ENCODE measurements around the gene C15orf39. TPM values are rescaled to one million over a fixed set of nuclear protein-coding genes. Genes with fewer than 3 reads are reported as not detected.
"Not testable (repeated sequence)": the region's sequence is repeated elsewhere in the genome, so short reads cannot be mapped to it uniquely, and the experiment has no call there.

Gene C15orf39
- total RNA-seq, 1 donor from 2014 or later = 83.4 TPM

DNA sequence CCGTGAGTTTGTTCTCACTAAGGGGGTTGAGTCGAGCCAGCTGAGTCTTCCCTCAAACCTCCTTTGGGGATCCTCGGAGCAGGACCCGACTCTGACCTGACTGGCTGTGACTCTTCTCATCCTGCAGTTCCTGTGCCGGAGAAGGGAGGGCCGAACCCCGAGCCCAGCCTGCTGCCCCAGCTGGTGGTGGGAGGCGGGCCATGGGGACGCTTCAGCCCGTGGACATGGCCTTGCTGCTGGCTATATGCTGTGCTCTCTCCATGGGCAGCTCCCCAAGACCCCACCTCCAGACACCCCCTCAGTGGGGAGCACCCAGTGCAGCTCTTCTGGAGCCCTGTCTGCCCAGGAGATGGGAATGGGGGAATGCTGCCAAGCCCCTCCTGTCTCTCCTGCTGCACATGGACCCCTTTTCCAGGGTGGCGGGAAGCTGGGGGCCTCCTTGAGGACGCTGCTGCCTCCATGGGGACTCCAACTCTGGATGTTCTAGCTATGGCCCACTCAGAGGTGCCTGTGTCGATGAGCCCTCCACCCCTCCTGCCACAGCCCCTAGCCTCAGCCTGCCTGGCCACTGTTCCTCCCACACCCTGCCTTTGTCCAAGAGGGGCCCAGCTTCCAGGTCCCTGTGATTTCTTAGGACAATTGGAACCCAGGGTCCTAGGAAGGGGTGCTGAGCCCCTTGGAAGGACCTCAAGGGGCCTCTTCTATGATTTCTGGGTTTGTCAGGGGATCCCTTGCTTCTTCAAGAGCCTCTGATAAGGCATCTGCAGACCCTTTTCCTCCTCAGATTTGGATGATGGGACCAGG lies 12.8 kb downstream of the C15orf39 start:
- Mint-ChIP-seq H3K36me3 (ENCODE audit: insufficient read depth) (peaks cover 7% of the 10 kb centered on the region), H3K27me3 (no peaks in the 10 kb centered on the region), H3K4me3 (ENCODE audit: low read depth) (no peak overlapping the region), H3K9me3 (ENCODE audit: low read depth) (no peaks in the 10 kb centered on the region), H3K27ac (peak overlapping the region; percentile 85), H3K4me1 (ENCODE audit: low read depth) (peaks cover 3% of the 10 kb centered on the region)
- TF ChIP-seq, protein P1, sequence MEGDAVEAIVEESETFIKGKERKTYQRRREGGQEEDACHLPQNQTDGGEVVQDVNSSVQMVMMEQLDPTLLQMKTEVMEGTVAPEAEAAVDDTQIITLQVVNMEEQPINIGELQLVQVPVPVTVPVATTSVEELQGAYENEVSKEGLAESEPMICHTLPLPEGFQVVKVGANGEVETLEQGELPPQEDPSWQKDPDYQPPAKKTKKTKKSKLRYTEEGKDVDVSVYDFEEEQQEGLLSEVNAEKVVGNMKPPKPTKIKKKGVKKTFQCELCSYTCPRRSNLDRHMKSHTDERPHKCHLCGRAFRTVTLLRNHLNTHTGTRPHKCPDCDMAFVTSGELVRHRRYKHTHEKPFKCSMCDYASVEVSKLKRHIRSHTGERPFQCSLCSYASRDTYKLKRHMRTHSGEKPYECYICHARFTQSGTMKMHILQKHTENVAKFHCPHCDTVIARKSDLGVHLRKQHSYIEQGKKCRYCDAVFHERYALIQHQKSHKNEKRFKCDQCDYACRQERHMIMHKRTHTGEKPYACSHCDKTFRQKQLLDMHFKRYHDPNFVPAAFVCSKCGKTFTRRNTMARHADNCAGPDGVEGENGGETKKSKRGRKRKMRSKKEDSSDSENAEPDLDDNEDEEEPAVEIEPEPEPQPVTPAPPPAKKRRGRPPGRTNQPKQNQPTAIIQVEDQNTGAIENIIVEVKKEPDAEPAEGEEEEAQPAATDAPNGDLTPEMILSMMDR (IDR thresholded peaks at IDR 0.05; ENCODE audit: unreplicated experiment) = no peak
- DNase-seq (ENCODE audit: low spot score, unreplicated experiment) = no peak

- Mint-ChIP-seq H3K9me3 (ENCODE audit: low read depth) (no peaks in the 10 kb centered on the region), H3K4me1 (ENCODE audit: low read depth) (peaks cover 1% of the 10 kb centered on the region), H3K27me3 (no peaks in the 10 kb centered on the region), H3K27ac (peak overlapping the region; percentile 13), H3K4me3 (ENCODE audit: low read depth) (no peak overlapping the region), H3K36me3 (ENCODE audit: insufficient read depth) (peaks cover 6% of the 10 kb centered on the region)
- DNase-seq (ENCODE audit: low spot score, unreplicated experiment) = no peak
- TF ChIP-seq, protein P1 (IDR thresholded peaks at IDR 0.05; ENCODE audit: unreplicated experiment) = no peak
Measured at GRCh38 chr15:75215107-75216004, 13.7 kb downstream of the C15orf39 start.

DNA sequence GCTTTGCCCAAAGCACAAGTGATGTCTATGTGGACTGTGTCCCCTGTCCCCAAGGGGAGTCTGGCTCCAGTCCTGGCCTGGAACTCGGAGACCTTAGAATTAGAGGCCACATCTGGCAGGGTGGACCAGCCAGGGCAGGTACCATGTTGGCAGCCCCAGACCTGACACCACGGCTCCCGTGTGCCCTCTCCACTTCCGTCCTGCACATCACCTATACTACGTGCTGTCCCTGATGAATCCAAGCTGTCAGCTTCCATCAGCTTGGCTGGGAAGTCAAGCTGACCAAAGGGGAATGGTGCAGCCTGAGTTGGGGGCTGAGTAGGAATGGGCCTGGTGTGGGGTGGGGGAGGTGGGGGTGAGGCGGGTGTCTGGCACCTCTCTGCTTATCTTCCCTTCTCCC lies 15.3 kb downstream of the C15orf39 start:
- peak overlapping the region; percentile 33 for H3K27ac Mint-ChIP-seq
- no peak for DNase-seq (ENCODE audit: low spot score, unreplicated experiment)
- H3K4me1 Mint-ChIP-seq (ENCODE audit: low read depth) = peaks cover 1% of the 10 kb centered on the region
- H3K27me3 Mint-ChIP-seq = no peaks in the 10 kb centered on the region
- TF ChIP-seq, protein P1 (IDR thresholded peaks at IDR 0.05; ENCODE audit: unreplicated experiment) = no peak
- no peaks in the 10 kb centered on the region for H3K9me3 Mint-ChIP-seq (ENCODE audit: low read depth)
- H3K36me3 Mint-ChIP-seq (ENCODE audit: insufficient read depth) = peaks cover 2% of the 10 kb centered on the region
- H3K4me3 Mint-ChIP-seq (ENCODE audit: low read depth) = no peak overlapping the region

GRCh38 chr15:75217574-75217973 lies 15.9 kb downstream of the C15orf39 start:
- peak overlapping the region; percentile 41 for H3K27ac Mint-ChIP-seq
- not testable (repeated sequence) for H3K36me3 Mint-ChIP-seq (ENCODE audit: insufficient read depth); H3K27me3 Mint-ChIP-seq; H3K9me3 Mint-ChIP-seq (ENCODE audit: low read depth); H3K4me1 Mint-ChIP-seq (ENCODE audit: low read depth); DNase-seq (ENCODE audit: low spot score, unreplicated experiment); H3K4me3 Mint-ChIP-seq (ENCODE audit: low read depth)

DNA sequence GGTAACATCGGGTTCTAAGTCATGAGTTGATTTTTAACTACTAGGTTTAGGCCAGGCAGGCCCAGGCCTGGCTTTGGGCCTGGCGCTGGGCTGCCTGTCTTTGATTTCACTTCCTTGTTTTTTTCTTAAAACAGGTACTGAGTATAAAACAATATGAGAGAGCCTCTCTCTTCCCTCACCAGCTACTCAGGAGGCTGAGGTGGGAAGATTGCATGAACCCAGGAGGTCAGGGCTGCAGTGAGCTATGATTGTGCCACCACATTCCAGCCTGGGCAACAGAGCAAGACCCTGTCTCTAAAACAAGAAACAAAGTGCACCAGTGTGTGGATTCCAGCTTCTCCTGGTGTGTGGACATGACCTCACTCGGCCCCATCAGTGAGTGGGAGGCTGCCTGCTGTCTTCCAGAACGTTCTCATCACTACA lies 17.8 kb downstream of the C15orf39 start:
- not testable (repeated sequence) for H3K36me3 Mint-ChIP-seq (ENCODE audit: insufficient read depth); DNase-seq (ENCODE audit: low spot score, unreplicated experiment); H3K4me3 Mint-ChIP-seq (ENCODE audit: low read depth); H3K27me3 Mint-ChIP-seq; H3K9me3 Mint-ChIP-seq (ENCODE audit: low read depth); H3K4me1 Mint-ChIP-seq (ENCODE audit: low read depth)
- H3K27ac Mint-ChIP-seq = peak overlapping the region; percentile 45

DNA sequence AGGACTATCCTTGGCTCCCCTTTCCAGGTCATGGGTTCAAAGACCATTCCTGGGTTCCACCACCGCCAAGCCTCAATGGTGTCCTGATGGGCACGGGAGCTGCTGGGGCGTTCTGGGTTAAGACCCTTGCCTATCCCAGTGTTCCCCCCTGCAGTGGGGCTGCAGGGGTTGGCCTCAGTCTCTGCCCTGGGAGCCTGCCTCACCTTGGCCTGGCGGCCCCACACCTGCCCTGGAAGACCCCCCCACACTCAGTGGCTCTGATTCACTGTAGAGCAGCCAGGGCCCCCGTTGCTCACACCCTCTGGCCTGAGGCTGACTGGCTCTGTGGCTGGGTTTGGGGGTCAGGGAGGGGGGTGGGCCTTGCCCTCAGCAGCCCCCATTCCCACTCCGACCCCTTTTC lies 22.0 kb downstream of the C15orf39 start:
- peaks cover 25% of the 10 kb centered on the region for H3K27me3 Mint-ChIP-seq
- no peak for DNase-seq (ENCODE audit: low spot score, unreplicated experiment)
- peaks cover 1% of the 10 kb centered on the region for H3K4me1 Mint-ChIP-seq (ENCODE audit: low read depth)
- no peak overlapping the region for H3K27ac Mint-ChIP-seq
- no peaks in the 10 kb centered on the region for H3K9me3 Mint-ChIP-seq (ENCODE audit: low read depth)
- no peak overlapping the region for H3K4me3 Mint-ChIP-seq (ENCODE audit: low read depth)
- TF ChIP-seq, protein P1 (IDR thresholded peaks at IDR 0.05; ENCODE audit: unreplicated experiment) = no peak
- no peaks in the 10 kb centered on the region for H3K36me3 Mint-ChIP-seq (ENCODE audit: insufficient read depth)

Measured in progenitor cell of endocrine pancreas (in vitro differentiated cells).